ENCODE measurements around the gene ARFGEF2.

- TF ChIP-seq YY1 (IDR thresholded peaks at IDR 0.05; ENCODE audit: low read depth): no peak
- TF ChIP-seq TAF1 (IDR thresholded peaks at IDR 0.05; ENCODE audit: low read depth): no peak
- TF ChIP-seq USF1 (IDR thresholded peaks at IDR 0.05): no peak
- TF ChIP-seq EP300 (IDR thresholded peaks at IDR 0.05; ENCODE audit: borderline replicate concordance): no peak
- TF ChIP-seq CREB1 (IDR thresholded peaks at IDR 0.05; ENCODE audit: low read depth): no peak
- TF ChIP-seq TCF12 (IDR thresholded peaks at IDR 0.05; ENCODE audit: low read depth): no peak
- no peak for TF ChIP-seq CEBPB (IDR thresholded peaks at IDR 0.05)
- TF ChIP-seq FOXM1 (IDR thresholded peaks at IDR 0.05; ENCODE audit: borderline replicate concordance, low read depth): no peak
- no peak for TF ChIP-seq REST (IDR thresholded peaks at IDR 0.05; ENCODE audit: low read depth)
- no peak for TF ChIP-seq NFIC (IDR thresholded peaks at IDR 0.05)
These were observed 132.6 kb downstream of the ARFGEF2 start for GRCh38 chr20:49054056-49054643.
